Measurements from ENCODE around the gene PCP4. TPM values are rescaled to one million over a fixed set of nuclear protein-coding genes. Genes with fewer than 3 reads are reported as not detected.

PCP4 gene
- total RNA-seq, 1 donor from 2014 or later = not detected

DNA sequence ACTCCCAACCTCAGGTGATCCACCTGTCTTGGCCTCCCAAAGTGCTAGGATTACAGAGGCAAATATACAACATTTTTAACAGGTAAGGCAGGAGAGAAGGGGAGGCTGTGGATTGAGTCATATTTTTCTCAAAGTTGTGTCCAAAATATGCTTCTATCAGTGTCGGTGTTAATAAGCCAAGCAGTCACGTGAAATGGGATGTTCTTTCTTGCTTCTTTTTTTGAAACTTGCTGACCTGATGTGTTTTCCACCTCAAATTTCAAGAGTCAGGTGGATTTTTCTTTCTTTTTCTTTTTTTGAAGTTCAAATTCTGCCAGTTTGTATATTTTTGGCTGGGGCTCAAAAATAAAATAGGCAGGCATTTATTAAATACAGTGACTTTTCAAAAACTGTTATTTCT lies 91.5 kb downstream of the PCP4 start:
- Mint-ChIP-seq H3K36me3 (ENCODE audit: unreplicated experiment) (no peaks in the 10 kb centered on the region), H3K9me3 (ENCODE audit: unreplicated experiment) (peaks cover 45% of the 10 kb centered on the region), H3K27ac (ENCODE audit: unreplicated experiment) (no peak overlapping the region), H3K4me3 (ENCODE audit: unreplicated experiment) (no peak overlapping the region), H3K4me1 (ENCODE audit: unreplicated experiment) (no peaks in the 10 kb centered on the region), H3K27me3 (ENCODE audit: unreplicated experiment) (no peaks in the 10 kb centered on the region)
- TF ChIP-seq, protein P1, sequence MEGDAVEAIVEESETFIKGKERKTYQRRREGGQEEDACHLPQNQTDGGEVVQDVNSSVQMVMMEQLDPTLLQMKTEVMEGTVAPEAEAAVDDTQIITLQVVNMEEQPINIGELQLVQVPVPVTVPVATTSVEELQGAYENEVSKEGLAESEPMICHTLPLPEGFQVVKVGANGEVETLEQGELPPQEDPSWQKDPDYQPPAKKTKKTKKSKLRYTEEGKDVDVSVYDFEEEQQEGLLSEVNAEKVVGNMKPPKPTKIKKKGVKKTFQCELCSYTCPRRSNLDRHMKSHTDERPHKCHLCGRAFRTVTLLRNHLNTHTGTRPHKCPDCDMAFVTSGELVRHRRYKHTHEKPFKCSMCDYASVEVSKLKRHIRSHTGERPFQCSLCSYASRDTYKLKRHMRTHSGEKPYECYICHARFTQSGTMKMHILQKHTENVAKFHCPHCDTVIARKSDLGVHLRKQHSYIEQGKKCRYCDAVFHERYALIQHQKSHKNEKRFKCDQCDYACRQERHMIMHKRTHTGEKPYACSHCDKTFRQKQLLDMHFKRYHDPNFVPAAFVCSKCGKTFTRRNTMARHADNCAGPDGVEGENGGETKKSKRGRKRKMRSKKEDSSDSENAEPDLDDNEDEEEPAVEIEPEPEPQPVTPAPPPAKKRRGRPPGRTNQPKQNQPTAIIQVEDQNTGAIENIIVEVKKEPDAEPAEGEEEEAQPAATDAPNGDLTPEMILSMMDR (IDR thresholded peaks at IDR 0.05) = no peak
- no peak for DNase-seq (ENCODE audit: extremely low spot score, unreplicated experiment)

DNA sequence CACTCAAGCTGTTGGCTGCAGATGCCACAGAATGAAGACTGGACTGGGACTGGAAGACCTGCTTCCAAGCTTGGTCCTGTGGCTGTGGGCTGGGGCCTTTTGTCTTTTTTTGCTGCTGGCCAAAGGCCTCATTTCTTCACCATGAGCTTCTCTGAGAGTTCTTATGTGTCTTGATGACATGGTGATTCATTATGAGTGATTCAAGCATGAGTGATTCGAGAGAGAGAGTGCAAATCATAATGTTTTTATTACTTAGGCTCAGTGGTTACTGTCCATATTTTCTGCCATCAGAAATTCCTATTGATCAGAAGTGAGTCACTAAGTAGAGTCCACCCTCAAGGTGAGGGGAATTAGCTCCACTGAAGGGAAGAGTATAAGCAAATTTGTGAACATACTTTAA lies 94.0 kb downstream of the PCP4 start:
- H3K27me3 Mint-ChIP-seq (ENCODE audit: unreplicated experiment) = no peaks in the 10 kb centered on the region
- TF ChIP-seq, protein P1 (IDR thresholded peaks at IDR 0.05) = no peak
- H3K4me1 Mint-ChIP-seq (ENCODE audit: unreplicated experiment) = no peaks in the 10 kb centered on the region
- H3K36me3 Mint-ChIP-seq (ENCODE audit: unreplicated experiment) = no peaks in the 10 kb centered on the region
- H3K27ac Mint-ChIP-seq (ENCODE audit: unreplicated experiment) = no peak overlapping the region
- H3K4me3 Mint-ChIP-seq (ENCODE audit: unreplicated experiment) = no peak overlapping the region
- no peak for DNase-seq (ENCODE audit: extremely low spot score, unreplicated experiment)
- peaks cover 56% of the 10 kb centered on the region for H3K9me3 Mint-ChIP-seq (ENCODE audit: unreplicated experiment)

DNA sequence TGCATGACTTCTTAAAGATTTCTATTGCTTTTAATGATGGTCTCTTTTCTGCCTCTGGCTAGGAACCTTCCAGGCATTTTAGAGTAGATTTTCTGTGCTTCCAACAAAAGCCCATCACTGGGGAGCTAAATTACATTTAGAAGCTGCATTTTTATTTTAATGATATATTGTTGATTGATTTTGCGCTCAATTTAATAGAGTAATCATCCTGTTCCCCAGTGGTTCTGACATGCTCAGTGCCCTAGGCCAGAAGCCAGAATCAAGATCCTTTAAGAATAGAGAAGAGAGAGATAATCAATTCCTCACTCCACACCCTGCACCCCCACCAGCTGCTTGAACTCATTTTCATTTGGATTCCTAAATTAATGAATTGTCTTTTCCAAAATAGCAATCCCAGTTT lies 97.8 kb downstream of the PCP4 start:
- no peaks in the 10 kb centered on the region for H3K36me3 Mint-ChIP-seq (ENCODE audit: unreplicated experiment)
- H3K27ac Mint-ChIP-seq (ENCODE audit: unreplicated experiment) = no peak overlapping the region
- H3K4me3 Mint-ChIP-seq (ENCODE audit: unreplicated experiment) = no peak overlapping the region

DNA sequence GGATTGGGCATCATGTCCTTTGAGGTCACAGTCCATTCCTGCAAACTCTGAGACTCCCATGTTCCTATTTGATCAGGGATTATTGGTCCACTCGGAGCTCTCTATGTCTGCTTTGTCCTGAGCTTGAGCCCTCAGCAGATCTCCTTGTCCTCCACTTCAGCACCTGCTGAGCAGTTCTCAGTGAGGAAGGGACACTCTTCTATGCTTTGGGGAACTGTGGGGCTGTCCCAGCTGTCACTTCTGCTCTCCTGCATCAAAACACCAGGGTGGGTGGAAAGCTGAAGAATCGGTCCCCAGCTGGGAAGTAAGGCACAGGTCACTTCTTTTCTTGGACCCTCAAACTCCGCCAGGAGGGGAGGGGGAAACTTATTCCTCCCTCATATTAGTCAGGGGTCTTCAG lies 99.5 kb downstream of the PCP4 start:
- H3K9me3 Mint-ChIP-seq (ENCODE audit: unreplicated experiment) = peaks cover 50% of the 10 kb centered on the region
- H3K4me3 Mint-ChIP-seq (ENCODE audit: unreplicated experiment) = no peak overlapping the region
- DNase-seq (ENCODE audit: extremely low spot score, unreplicated experiment) = no peak
- H3K27me3 Mint-ChIP-seq (ENCODE audit: unreplicated experiment) = no peaks in the 10 kb centered on the region
- H3K4me1 Mint-ChIP-seq (ENCODE audit: unreplicated experiment) = no peaks in the 10 kb centered on the region
- no peaks in the 10 kb centered on the region for H3K36me3 Mint-ChIP-seq (ENCODE audit: unreplicated experiment)
- TF ChIP-seq, protein P1 (IDR thresholded peaks at IDR 0.05) = no peak
- no peak overlapping the region for H3K27ac Mint-ChIP-seq (ENCODE audit: unreplicated experiment)

More for the DNA sequence above, 97.8 kb downstream of the PCP4 start:
- TF ChIP-seq, protein P1 (IDR thresholded peaks at IDR 0.05) = no peak
- Mint-ChIP-seq H3K27me3 (ENCODE audit: unreplicated experiment) (no peaks in the 10 kb centered on the region), H3K9me3 (ENCODE audit: unreplicated experiment) (peaks cover 61% of the 10 kb centered on the region), H3K4me1 (ENCODE audit: unreplicated experiment) (no peaks in the 10 kb centered on the region)
- no peak for DNase-seq (ENCODE audit: extremely low spot score, unreplicated experiment)

DNA sequence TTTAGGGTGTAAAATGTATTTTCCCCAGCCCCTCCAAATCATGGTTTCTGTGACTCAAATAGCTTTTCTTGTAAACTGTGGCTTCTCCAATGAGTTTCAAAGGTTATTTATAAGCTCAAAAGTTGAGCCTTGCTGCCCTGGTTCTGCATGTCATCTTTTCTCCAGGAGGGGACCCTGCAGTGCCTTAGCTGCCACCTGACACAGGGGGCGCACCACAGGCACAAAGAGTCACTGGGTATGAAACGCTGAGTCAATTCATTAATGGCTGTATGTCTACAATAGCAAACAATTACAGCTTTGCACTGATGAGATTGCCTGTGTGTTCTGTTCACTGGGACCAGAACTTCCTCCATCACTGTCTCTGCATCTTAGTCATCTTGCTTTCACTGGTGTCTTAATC lies 100.8 kb downstream of the PCP4 start:
- no peak for DNase-seq (ENCODE audit: extremely low spot score, unreplicated experiment)
- no peaks in the 10 kb centered on the region for H3K27me3 Mint-ChIP-seq (ENCODE audit: unreplicated experiment)
- TF ChIP-seq, protein P1 (IDR thresholded peaks at IDR 0.05) = no peak
- no peak overlapping the region for H3K4me3 Mint-ChIP-seq (ENCODE audit: unreplicated experiment)
- H3K9me3 Mint-ChIP-seq (ENCODE audit: unreplicated experiment) = peaks cover 37% of the 10 kb centered on the region
- no peaks in the 10 kb centered on the region for H3K4me1 Mint-ChIP-seq (ENCODE audit: unreplicated experiment)
- H3K36me3 Mint-ChIP-seq (ENCODE audit: unreplicated experiment) = no peaks in the 10 kb centered on the region
- H3K27ac Mint-ChIP-seq (ENCODE audit: unreplicated experiment) = no peak overlapping the region
